Breast epithelium (tissue), 3 donors: ENCODE results near the gene MLST8.

Experiments
- CTCF ChIP-seq, 3 donors: fragments of 450-650 bp; IDR thresholded peaks; one replicate each; pipeline ENCODE4 v1.5.1; 2016 to 2017; ENCODE audit warnings: antibody characterized with exemption in 3 of 3, mild to moderate bottlenecking in 3 of 3, moderate library complexity in 3 of 3
- POLR2AphosphoS5 ChIP-seq, 3 donors: sonication (generic); formaldehyde crosslinking; IDR thresholded peaks; one replicate each; pipeline ENCODE4 v1.6.1; 2017; ENCODE audit warnings: antibody characterized with exemption in 3 of 3

- TF ChIP-seq POLR2AphosphoS5 (IDR thresholded peaks at IDR 0.05) (no peak), CTCF (IDR thresholded peaks at IDR 0.05) (no peak)
Observed at GRCh38 chr16:2175454-2175853, 29.8 kb upstream of the MLST8 start.
